Measurements from ENCODE around the gene ZNF70. TPM values are rescaled to one million over a fixed set of nuclear protein-coding genes. Genes with fewer than 3 reads are reported as not detected.
A peak's percentile ranks its signal among the peaks of the same experiment; 100 is the strongest.

Gene ZNF70
- total and polyA plus RNA-seq, 2 of the 13 experiments (the other 11 are each of a cell fraction or from before 2014, with no cell fraction given), result 0.62 to 3.6 TPM

DNA sequence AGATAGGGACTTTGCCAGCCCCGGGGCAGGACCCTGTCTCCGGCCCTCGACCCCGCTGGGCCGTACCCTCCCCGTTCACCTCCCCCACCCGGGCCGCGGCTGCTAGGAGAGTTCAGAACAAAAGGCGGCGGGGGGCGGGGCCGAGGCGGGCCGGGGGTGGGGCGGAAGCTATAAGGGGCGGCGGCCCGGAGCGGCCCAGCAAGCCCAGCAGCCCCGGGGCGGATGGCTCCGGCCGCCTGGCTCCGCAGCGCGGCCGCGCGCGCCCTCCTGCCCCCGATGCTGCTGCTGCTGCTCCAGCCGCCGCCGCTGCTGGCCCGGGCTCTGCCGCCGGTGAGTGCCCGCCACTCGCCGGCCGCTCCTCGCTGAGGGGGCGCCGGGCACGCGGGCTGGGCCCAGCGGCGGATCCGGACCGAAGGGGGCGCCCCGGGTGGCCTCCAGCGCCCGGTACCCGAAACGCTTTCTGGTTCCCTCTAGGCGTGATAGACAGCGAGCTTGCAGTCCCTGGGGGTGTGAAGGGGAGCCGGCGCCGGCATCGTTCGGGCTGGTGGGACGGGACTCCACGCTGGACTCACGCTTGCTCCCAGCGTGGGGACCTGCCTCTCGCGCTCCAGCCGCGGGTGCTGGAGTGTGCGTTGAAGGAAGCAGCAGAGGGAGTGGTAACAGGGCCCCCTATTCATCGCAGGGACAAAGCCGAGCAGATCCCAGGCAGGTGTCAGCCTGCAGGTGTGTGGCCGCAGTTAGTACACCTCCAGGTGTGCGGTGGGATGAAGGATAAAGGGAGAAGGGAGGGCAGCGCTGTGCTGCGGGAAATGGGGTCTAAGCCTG is 21.9 kb upstream of the ZNF70 start, which contains the start of gene MMP11 (continued):
- TF ChIP-seq ZNF501 (CRISPR knock-in tag; IDR thresholded peaks at IDR 0.05) (no peak; the same call in 1 of the 2 replicates), IKZF4 (CRISPR knock-in tag; IDR thresholded peaks at IDR 0.05; ENCODE audit: borderline replicate concordance, low read depth, not compliant biosample characterization) (no peak)

DNA sequence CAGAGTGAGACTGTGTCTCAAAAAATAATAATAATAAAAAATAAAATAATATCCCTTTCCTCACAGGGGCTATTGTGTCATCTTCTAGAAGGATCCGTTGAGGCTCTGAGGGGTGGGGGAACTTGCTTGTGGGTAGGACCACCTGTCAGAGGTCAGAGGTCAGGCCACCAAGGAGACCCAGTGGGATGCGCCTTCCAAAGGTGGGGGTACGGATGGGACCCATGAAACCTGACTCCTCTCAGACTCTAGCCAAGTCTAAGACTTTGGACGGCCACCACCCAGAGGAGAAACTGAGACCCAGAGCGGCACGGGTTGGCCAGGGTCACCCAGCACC is 21.4 kb upstream of the ZNF70 start:
- H3K4me1 ChIP-seq (ENCODE audit: insufficient read depth, low read length), result peaks cover 73% of the 10 kb centered on the region
- in situ Hi-C loops (cut with HindIII; ENCODE audit: extremely low pct_ligation_motif_present, low pct_unique_long_range_greater_than_20kb), result no loop called here
- H3K27ac ChIP-seq (ENCODE audit: extremely low read length, insufficient read depth, low read length), result no peak overlapping the region
- DNase-seq (ENCODE audit: low spot score) (no peak), FAIRE-seq (no peak), ATAC-seq (no peak)
- H3K27me3 ChIP-seq (ENCODE audit: control insufficient read depth in 1 of 2, insufficient read depth in 2 of 2, low read length in 2 of 2), result no peaks in the 10 kb centered on the region; a peak in 1 of 5 replicates
- no peaks in the 10 kb centered on the region for H4K20me1 ChIP-seq (ENCODE audit: insufficient read depth, low read length)
- peak overlapping the region; percentile 42 for H3K9ac ChIP-seq (ENCODE audit: insufficient read depth, low read depth, low read length)
- BruUV-seq (replicated peaks), result no TSS peak
- no peaks in the 10 kb centered on the region for H3K36me3 ChIP-seq (replicated peaks in 1 of 2; ENCODE audit: control insufficient read depth in 1 of 2, insufficient read depth in 2 of 2, low read length in 2 of 2)
- no peaks in the 10 kb centered on the region for H3K9me3 ChIP-seq (ENCODE audit: low read length)
- peak overlapping the region; percentile 90 for H3K4me2 ChIP-seq (ENCODE audit: low read depth, low read length)
- 8% methylated on average over 1 of the region's 6 CpGs for WGBS (ENCODE audit: low lambda C conversion rate)
- H3K4me3 ChIP-seq (replicated peaks in 1 of 3; ENCODE audit: insufficient read depth in 1 of 3, low read depth in 2 of 3, low read length in 3 of 3), result peak overlapping the region; percentile 43 to 90 (median 71); a peak in 4 of 6 replicates
- CTCF ChIA-PET (ENCODE audit: low intra/inter-chr PET ratio, low total read pairs), result no interaction called here
- POLR2A ChIA-PET, result interaction anchor here (0.5 to 6.6 kb wide), 7 partner anchors 9 to 117 kb away, joined by 3 to 201 read pairs (median 4); partner anchors contain the start of genes SLC2A11 and SMARCB1
- no peak overlapping the region for H2AFZ ChIP-seq (ENCODE audit: low read length)
- intact Hi-C loops (cut with micrococcal nuclease; ENCODE audit: unreplicated experiment), result no loop called here
- TF ChIP-seq ATF7-NPFF (CRISPR knock-in tag; IDR thresholded peaks at IDR 0.05; ENCODE audit: low read depth) (0 out of 2 replicates have a peak, but pooled peaks have one; percentile 3), CENPX (CRISPR knock-in tag; IDR thresholded peaks at IDR 0.05) (no peak), ZBTB1 (CRISPR knock-in tag; IDR thresholded peaks at IDR 0.05; ENCODE audit: borderline replicate concordance) (no peak), ZNF777 (CRISPR knock-in tag; IDR thresholded peaks at IDR 0.05) (0 out of 2 replicates have a peak, but pooled peaks have one; percentile 36), ZNF431 (CRISPR knock-in tag; IDR thresholded peaks at IDR 0.05; ENCODE audit: borderline replicate concordance, low read depth) (no peak), DPF2 (CRISPR knock-in tag; IDR thresholded peaks at IDR 0.05; ENCODE audit: borderline replicate concordance, low read depth) (no peak), ZNF839 (CRISPR knock-in tag; IDR thresholded peaks at IDR 0.05; ENCODE audit: borderline replicate concordance) (no peak), NR2F1 (CRISPR knock-in tag; IDR thresholded peaks at IDR 0.05) (peak in 1 of 2 experiments; percentile 41; a peak in 1 of 4 replicates)
- TF ChIP-seq, protein P1, sequence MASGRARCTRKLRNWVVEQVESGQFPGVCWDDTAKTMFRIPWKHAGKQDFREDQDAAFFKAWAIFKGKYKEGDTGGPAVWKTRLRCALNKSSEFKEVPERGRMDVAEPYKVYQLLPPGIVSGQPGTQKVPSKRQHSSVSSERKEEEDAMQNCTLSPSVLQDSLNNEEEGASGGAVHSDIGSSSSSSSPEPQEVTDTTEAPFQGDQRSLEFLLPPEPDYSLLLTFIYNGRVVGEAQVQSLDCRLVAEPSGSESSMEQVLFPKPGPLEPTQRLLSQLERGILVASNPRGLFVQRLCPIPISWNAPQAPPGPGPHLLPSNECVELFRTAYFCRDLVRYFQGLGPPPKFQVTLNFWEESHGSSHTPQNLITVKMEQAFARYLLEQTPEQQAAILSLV (CRISPR knock-in tag; IDR thresholded peaks at IDR 0.05; ENCODE audit: borderline replicate concordance), result no peak
- TF ChIP-seq, protein P2, sequence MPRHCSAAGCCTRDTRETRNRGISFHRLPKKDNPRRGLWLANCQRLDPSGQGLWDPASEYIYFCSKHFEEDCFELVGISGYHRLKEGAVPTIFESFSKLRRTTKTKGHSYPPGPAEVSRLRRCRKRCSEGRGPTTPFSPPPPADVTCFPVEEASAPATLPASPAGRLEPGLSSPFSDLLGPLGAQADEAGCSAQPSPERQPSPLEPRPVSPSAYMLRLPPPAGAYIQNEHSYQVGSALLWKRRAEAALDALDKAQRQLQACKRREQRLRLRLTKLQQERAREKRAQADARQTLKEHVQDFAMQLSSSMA (CRISPR knock-in tag; IDR thresholded peaks at IDR 0.05), result 0 out of 2 replicates have a peak, but pooled peaks have one; percentile 3
- TF ChIP-seq, protein P3, sequence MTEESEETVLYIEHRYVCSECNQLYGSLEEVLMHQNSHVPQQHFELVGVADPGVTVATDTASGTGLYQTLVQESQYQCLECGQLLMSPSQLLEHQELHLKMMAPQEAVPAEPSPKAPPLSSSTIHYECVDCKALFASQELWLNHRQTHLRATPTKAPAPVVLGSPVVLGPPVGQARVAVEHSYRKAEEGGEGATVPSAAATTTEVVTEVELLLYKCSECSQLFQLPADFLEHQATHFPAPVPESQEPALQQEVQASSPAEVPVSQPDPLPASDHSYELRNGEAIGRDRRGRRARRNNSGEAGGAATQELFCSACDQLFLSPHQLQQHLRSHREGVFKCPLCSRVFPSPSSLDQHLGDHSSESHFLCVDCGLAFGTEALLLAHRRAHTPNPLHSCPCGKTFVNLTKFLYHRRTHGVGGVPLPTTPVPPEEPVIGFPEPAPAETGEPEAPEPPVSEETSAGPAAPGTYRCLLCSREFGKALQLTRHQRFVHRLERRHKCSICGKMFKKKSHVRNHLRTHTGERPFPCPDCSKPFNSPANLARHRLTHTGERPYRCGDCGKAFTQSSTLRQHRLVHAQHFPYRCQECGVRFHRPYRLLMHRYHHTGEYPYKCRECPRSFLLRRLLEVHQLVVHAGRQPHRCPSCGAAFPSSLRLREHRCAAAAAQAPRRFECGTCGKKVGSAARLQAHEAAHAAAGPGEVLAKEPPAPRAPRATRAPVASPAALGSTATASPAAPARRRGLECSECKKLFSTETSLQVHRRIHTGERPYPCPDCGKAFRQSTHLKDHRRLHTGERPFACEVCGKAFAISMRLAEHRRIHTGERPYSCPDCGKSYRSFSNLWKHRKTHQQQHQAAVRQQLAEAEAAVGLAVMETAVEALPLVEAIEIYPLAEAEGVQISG (CRISPR knock-in tag; IDR thresholded peaks at IDR 0.05), result 0 out of 2 replicates have a peak, but pooled peaks have one; percentile 6
- H3K79me2 ChIP-seq (ENCODE audit: insufficient read depth, low read length), result peaks cover 2% of the 10 kb centered on the region
